HPDE6-E6E7 (cell line): ENCODE data around the gene PSMB5.

Experiments
- DNase-seq: peaks from one replicate; pipeline ENCODE4 v3.0.0; 2011; ENCODE audit warnings: missing footprints; ENCODE audit errors: extremely low spot score

Gene PSMB5

DNA sequence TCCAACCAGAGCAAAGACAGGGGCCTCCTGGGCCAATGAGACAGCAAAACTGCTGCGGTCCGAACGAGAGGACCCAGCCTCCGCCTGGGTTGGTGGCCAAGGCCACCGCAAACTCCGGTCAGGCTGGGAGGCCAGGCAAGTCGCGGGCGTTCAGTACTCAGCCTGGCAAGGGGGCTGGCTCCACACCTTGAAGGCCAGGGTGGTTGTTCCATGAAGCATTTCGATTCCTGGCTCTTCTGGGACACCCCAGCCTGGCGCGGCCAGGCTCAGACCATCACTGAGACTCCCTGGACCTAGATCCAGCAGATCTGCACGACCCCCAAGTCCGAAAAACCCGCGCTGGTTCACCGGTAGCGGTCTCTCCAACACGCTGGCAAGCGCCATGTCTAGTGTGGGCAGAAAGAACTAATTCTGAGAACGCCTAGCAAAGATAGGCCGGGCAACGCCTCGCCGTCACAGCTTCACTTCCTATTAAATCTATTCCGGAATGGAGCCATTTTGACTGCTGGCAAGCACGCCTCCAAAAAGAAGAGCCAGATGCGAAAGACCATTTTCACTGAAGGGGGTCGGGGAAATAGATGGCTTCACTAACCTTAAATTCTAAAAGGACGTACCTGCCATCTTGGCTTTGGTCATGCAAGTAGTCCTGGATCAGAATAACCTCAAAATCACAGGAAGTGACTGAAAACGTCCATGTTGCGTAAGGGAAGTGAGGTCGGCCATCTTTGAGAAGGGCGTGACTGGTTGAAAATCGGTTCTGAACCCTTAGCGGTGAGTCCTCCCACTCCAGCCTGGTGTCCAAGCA lies at the start of gene PSMB5:
Gene PSMB5 (minus strand): TSS at position 403 of the 805 bp plus-strand sequence. CDS start 19 bp downstream, at position 384.
- DNase-seq: peak; percentile 96

DNA sequence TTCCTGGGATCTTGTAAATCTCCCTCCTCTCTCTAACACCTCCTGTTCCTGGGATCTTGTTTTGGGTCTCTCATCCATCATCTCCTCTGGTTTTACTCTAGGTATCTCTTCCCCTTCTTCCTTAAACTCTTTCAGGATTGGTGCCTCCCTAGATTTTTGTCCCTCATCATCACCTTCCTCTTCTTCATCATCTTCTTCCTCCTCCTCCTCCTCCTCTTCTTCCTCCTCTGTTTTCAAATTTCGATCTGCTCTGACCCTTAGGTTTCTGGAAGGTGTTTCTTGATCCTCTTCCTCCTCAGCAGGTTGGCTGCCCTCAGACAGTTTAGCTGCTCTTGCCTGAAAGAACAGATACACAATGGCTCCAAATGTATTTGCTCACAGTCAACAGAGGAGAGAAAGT lies 45.8 kb upstream of the PSMB5 start:
- no peak for DNase-seq

DNA sequence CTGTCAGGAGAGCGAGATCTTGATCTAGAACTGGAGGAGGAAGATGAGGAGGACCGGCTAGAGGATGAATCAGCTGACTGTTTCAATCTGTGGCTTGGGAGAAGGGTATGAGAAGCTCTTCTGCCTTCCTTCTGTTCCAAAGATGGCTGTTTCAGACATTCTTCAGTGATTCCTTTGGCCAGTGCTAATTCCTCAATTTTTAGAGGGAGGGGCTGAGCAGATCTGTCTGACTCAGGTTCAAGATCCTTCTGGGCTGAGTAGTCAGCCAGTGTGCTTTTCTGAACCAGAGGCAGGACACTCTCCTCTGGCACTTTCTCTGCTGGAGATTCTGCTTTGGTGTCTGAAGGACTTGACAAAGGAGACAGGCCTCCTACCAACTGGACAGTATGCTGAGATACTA lies 45.0 kb upstream of the PSMB5 start:
- DNase-seq: no peak

DNA sequence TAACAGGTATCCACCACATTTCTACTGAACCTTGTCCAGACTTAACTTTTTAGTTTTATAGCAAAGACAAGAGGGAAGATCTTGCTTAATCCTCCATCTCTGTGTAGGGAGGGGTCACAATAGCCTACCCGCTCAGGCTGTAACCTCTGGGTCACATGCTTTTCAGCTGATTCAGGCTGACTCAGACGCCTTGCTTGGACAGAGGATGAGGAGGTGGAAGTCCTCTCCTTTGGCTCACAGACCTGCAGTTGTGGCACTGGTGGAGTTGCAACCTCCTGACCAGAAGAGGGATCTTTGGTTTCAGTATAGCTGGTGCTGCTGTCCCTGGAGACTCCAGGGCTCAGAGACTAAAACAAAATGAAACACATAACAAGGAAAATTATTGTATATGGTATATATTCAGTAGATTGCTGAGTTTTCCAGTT lies 44.0 kb upstream of the PSMB5 start:
- peak; percentile 66 for DNase-seq

DNA sequence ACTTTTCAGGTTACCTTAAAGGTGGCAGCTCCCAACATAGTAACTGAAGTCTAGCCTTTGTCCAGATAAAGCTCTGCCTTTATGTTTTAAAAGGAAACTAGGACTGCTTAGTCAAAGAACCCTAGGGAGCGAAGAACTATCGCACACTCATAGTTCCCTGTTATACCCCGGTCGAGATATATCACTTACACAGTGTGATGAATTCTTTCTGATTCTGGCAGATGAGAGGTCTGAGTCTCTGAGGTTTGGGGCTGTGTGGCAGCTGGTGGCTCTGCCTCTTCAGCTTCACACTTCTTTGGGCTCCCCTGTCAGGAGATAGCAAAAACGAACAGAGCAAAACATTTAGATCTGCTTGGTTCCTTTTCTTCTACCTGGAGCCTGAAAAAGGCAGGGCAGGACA lies 43.3 kb upstream of the PSMB5 start:
- DNase-seq: no peak

DNA sequence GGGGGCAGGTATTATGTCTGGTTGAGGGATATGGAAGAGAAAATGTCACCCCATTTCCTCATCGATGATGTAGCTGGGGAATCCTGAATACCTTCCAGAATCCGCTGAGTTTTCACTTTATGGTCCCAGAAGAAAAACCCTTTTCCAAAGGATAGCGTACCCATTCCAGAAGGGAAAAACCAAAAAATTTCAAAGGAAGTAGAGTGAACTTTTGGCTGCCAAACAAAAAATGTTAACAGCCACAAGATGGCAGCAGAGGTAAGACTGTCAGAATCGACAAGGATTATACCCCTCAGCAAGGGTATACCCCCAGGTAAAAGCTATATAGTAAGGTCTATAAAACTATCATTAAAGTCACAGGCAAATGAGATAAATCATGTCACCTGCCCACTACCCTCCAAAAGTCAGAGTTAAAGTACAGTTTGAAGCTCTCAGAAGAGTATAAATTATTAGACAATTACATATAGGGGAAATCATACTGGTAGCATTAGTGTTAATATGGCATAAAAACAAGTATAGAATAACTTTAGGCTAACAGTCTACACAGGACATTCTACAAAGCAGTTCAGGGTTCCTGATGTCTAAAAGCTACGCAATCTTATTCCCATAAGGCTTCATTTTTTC lies 42.2 kb upstream of the PSMB5 start:
- no peak for DNase-seq

DNA sequence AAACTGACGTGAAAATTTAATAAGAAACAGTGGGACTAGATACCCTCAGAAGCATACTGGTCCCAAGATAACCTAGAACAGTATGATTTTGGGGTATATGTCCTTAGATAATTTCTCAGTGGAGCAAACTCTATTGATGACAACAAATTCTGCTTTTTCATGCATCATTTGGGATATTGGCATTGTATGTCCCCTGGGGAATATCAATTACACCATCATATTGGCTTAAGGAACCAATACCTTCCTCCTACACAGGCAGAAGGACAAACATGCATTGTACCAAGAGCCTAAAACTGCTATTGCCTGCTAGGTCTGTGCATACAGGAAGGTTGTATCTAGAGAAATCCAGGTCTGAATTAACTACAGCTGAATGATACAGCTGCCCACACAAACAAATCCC lies 40.2 kb upstream of the PSMB5 start:
- no peak for DNase-seq

DNA sequence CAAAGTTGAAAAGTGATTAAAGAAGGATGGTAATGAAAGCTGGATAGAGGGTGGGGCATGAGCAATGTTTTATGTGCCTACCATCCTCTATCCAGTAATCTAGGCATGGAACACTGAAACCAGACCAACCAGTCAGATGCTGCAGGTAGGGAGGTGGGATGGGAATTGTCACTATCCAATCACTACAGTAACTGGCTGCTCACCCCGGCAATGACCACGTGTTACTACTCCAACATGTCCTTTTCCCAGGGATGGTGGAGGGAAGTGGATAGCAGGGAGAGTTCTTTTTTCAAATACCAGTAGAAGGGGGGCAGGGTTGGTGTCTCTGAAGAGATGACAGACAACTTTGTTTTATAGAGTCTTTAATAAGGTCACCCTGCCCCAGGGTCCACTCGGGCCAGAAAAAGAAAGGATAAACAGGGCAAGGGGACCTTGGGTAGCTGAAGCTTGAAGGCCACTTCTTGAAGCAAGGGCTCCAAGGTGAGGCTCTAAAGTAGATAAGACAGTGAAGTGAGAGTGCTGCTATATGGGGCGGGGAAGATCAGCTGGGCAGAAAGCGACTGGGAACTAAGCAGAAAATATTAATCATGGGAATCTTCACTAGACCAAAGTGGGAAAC lies 37.3 kb upstream of the PSMB5 start:
- no peak for DNase-seq

DNA sequence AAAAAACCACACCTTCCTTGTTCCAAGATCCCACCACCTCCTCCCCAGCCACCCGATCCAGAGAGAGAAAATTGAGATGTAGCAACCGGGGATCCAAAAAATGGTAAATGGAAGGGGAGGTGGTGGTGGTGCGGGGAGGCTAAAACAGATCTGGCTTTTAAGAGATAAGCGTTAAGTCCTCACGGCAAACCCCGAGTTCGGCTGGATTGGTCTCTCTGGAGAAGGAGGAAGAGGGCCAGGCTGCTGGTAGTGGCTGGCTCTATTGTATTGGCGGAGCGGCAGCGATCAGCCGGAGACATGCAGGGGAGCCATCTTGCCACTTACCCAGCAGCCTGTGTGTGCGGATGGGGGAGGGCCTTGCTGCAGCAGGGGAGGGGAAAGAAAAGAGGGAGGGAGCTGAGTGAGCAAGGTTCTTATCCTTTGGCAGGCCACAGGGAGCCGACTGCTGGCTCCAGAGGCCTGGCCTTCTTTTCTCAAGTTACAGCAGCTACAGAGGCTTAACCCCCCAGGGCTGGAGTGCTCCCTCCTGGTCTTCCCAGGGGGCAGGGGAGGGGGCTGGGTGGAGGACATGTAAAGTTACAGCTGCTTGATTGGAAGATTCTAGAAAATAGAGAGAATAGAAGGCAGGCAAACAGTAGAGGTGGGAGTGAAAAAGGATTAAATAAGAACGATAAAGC lies 36.7 kb upstream of the PSMB5 start:
- DNase-seq: peak; percentile 95

DNA sequence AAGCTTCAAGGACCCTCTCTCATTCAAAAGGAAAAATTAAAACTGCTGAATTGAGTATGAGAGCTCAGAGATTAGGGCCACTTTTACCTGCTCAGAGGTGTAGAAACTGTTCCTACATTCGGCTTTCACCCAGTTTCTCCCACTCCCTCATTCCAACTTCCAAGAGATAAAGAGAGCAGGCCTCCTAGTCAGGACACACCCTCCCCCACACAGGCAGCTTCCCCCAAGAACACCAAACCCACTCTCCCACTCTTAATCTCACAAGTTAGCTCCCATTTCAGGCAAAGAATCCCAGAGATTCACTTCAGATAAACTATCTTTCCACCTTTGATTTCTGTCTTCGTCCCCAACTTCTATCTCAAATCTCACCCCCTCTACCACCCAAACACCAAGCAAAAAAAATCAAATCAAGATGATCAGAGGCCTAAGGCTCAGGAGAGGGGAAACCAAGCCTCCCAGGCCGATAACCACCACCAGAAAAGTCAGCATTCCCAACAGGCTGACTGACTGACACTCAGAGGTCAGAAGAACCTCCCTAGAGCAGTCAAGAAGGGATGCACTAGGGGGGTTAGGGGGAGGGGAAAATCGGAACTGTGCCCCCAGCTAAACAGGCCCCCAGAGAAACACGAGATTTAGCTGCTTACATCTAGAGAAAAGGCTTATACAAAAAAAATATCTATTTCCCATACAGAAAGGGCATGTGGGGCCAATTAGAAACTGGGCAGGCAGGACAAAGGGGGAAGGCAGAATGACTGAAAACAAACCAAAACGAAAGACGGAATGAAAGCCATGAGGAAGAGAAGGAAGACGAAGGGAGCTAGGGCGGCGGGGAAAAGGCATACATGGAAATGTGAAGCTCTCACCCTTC lies 35.8 kb upstream of the PSMB5 start:
- no peak for DNase-seq

DNA sequence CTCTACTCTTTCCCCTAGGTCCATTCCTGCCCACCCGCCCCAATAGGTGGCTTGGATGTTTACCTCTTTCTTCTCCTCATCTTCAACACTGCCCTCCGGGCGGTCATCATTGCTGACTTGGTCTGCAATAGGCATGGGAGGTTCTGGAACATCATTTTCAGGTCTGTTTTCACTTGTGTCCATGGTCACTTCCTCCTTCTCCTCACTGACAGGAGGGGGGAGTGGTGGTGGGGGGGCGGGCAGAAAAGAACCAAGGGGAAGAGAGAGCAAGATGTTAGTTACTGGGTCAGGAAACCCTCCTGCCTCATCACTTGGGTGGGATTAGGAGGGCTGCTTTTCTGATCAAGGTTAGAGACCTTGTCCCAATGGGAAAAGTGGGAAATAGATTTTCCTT lies 34.7 kb upstream of the PSMB5 start:
- no peak for DNase-seq

DNA sequence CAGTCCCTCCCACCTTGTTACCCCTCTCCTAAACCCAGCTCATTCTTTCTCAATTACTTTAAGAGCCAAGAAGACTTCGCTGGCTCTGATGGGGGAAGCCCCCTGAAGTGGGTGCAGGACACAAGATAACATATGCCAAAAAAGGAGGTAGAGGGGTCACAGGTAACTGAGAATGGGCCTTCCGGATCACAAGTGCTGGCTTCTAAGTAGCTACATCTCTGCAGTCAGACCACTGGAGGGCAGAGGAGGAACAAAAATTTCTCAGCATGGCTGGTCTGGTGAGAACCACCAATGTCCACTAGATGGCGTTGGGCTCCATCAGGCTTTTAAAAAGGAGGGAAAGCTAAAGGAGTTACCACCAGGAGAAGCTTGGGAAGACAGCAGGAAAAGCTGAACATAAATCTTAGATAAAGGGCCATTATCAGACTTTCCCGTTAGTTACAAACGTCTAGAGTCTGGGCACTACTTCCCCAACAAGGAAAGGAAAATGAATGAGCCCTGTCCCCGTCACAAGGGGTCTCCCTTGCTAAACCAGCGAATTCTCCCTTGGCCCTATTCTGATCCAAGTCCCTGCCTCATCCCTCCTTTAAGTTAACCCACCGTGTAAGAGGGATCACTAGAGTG lies 34.2 kb upstream of the PSMB5 start:
- peak; percentile 91 for DNase-seq

DNA sequence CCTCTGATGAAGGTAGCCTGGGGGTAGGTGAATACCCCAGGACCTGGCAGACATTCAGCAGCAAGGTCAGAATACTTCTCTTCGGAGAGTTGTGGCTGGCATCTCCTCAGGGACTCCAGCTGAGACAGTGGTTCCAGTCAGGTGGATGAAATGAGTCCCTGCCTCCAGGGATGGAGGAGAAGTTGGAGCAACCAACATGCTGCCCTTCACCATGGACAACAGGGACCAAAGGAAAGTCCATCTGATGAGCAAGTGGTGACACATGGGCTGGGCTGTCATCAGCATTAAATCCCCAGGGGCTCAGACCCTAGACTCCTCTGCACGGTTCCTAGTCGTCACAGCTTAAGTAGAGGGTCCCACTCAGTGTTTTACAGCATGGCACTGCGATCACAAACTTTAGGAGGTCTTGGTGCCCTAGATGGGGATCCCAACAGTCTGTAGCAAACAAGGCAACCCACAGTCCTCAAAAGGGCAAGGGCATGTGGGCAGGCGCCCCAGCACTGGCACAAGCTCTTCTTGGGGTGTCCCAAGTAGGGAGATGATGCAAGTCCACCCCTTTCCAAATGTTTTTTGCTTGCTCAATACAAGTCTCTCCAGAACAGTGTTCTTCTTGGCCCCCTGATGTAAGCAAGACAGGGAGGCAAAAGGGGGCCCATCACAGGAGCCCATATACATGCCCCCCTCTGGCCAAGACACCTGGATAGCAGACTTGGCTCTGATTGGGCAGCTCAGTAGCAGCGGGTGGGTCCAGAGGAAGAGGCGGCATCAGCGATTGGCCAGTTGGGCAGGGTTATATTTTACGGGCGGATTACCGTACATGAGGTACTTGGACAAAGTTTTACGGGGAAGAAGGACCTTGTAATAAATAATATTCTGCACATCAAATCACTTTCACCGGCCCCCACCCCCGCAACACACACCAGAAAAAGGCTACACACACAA lies 33.4 kb upstream of the PSMB5 start:
- DNase-seq: no peak

DNA sequence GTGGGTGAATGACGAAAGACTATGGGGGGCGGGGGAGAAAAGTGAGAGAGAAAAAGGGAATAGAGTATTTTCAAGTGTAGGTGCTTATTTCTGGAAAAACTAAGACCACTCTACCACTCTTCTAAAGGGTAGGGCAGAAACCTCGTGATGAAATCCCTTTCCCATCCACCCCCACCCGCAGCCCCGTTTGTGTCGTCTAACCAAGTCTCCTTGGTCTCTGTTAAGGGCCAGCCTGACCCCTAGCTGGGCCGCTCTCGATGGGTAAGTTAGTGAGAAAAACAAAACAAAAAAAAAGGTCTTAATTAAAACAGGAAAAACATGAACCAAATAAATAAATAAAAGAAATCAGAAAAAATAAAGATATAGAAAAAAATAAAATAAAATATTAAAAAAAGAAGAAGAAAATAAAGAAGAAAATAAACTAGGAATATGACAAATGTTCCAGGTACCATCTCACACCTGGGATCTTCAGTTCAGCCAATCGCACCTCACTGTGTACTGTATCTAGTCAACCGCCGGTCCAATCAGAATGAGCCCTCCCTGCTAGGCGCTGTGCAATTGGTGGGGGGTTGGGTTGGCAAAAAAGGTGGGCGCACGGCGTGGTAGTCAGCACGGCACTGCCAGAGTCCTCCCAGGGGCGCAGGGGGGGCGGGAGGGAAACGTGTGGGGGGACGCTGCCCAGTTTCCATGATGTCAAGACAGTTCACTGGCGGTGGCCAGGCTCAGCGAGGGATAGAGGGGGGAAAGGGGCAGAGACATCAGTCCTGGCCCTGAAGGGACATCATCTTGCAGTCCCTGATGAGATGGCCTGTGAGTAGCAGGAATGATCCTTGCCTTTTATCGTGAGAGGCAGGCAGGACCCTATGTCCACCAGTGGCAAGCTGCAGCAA lies 32.4 kb upstream of the PSMB5 start:
- no peak for DNase-seq

DNA sequence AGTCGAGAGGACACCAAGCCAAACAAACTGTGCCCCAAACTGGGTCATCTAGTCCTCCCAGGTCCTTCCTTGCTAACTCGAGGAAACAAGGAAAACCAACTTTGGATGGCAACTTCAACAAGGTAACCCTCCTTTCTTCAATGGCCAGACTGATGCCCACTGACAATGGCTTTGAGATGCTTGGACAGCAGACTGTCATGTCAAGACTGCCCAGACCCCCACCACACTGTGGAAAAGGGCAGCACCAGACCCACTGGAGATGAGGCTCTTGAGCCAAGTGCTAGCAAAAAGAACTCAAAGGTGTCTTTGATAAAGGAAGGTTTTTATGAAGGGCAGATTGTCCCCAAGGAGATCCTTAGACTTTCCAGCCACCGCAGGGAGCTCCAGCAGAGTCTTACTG lies 31.7 kb upstream of the PSMB5 start:
- no peak for DNase-seq

DNA sequence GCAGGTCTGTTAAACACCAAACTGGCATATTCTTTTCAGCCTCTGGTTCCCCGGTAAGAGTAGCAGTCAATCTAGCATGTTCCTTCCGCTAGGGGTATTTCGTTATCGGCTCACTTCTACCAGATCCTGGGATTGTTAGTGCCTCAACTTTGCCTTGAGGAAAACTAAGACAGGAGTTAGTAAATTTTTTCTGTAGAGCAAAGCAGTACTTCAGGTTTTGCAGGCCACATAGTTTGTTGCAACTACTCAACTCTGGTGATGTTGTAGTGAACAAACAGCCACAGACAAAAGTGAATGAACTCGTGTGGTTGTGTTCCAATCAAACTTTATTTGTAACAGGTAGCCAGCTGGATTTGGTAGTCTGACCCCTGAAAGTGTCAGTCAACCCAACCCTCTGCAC lies 28.9 kb upstream of the PSMB5 start:
- DNase-seq: no peak

DNA sequence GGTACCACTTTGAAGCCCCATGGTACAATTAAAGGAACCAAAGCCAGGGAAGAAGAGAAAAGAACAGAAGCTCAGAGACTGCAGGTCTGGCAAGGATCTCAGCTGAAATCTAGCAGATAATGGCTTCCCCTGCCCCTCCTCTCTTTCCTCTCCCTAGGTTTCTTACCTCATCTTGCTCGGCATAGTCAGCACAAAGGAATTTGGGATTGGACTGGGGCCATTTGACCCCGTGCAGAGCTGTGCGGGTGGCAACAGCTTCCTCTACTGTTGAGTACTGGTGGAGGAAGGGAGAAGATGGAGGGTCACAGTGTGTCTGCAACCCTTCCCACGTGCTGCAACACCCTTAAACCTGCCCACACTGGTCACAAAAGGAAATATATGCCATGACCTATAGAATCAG lies 27.3 kb upstream of the PSMB5 start:
- DNase-seq: peak; percentile 84

DNA sequence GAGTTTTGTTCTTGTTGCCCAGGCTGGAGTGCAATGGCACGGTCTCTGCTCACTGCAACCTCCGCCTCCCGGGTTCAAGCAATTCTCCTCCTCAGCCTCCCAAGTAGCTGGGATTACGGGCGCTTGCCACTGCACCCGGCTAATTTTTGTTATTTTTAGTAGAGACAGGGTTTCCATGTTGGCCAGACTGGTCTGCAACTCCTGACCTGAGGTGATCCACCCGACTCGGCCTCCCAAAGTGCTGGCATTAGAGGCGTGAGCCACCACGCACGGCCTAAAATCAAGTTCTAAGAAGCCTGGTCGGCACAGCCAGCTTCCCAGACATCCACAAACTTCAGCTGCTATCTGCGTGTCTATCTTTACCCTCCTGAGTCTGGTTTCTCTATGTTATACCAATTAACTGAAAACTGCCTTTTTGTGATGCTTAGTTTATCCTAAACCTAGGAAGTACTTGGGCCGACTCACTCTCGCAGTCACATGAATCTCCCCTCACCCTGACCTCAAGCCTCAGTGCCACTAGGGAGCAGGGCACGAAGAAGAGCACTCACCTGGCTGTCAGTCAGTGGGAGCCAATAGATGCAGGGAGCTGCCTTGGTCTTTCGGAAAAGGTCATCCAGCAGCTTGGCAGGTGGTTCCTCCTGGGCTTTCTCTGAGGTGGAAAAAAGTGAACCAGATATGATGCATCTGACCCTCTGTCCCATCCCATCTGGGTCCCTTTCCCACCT lies 26.0 kb upstream of the PSMB5 start:
- DNase-seq: no peak
